NCI-H2196 (cell line): ENCODE measurements around the gene PSMD13.

Experiments used
- DNase-seq: peaks from one replicate; lab custom pipeline; 2025; ENCODE audit not compliant: unreplicated experiment; lab: John Stamatoyannopoulos, UW

The PSMD13 gene

GRCh38 chr11:297586-298405 is 61.0 kb downstream of the PSMD13 start:
- no peak for DNase-seq

GRCh38 chr11:298406-299065 is 61.8 kb downstream of the PSMD13 start:
- DNase-seq = no peak

GRCh38 chr11:299081-299891 is 62.5 kb downstream of the PSMD13 start, which contains the start of gene IFITM5:
IFITM5 (minus strand) TSS chr11:299526; CDS start chr11:299490, 36 bp downstream.
- no peak for DNase-seq

- DNase-seq = no peak
Measured at GRCh38 chr11:299951-300735, 63.4 kb downstream of the PSMD13 start.
